ENCODE data around the gene SMOC2. TPM values are rescaled to one million over a fixed set of nuclear protein-coding genes. Genes with fewer than 3 reads are reported as not detected.

Gene SMOC2
- total RNA-seq, 4 donors from 2014 or later: 45.8 to 382 (median 160) TPM

DNA sequence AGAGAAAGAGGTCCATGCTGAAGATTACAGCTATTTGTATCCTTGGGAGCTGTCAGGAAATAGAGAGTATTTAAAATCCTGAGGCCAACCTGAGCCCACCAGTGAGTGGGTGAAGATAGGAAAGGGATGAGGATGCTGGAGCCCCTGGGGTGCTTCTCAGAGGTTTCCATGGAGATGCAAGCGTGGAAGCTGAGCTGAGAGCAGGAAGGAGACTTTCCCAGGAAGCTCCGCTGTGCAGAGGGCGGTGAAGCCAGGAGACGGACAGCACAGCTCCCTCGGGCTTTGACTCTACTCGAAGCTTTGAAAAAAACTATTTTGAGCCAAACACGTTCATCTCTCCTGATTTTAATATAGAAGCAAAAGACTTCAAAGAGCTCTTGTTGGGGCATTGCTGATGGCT, 222.1 kb downstream of the SMOC2 start:
- 45% methylated on average over 3 of the region's 7 CpGs; no CpG with 5 or more reads in 1 of the 2 donors for WGBS, 2 donors (ENCODE audit: low coverage in 1 of 2)
- TF ChIP-seq POLR2A (IDR thresholded peaks at IDR 0.05): no peak
- TF ChIP-seq, protein P1, sequence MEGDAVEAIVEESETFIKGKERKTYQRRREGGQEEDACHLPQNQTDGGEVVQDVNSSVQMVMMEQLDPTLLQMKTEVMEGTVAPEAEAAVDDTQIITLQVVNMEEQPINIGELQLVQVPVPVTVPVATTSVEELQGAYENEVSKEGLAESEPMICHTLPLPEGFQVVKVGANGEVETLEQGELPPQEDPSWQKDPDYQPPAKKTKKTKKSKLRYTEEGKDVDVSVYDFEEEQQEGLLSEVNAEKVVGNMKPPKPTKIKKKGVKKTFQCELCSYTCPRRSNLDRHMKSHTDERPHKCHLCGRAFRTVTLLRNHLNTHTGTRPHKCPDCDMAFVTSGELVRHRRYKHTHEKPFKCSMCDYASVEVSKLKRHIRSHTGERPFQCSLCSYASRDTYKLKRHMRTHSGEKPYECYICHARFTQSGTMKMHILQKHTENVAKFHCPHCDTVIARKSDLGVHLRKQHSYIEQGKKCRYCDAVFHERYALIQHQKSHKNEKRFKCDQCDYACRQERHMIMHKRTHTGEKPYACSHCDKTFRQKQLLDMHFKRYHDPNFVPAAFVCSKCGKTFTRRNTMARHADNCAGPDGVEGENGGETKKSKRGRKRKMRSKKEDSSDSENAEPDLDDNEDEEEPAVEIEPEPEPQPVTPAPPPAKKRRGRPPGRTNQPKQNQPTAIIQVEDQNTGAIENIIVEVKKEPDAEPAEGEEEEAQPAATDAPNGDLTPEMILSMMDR (IDR thresholded peaks at IDR 0.05): no peak
- no peak for TF ChIP-seq EP300 (IDR thresholded peaks at IDR 0.05)
- no peak for TF ChIP-seq POLR2AphosphoS5 (IDR thresholded peaks at IDR 0.05)
- H3K27me3 ChIP-seq: no peaks in the 10 kb centered on the region
- H3K4me3 ChIP-seq: no peak overlapping the region
- no peak for ATAC-seq
- no peak overlapping the region for H3K27ac ChIP-seq
- peaks cover 0 to 26% of the 10 kb centered on the region in 2 donors for H3K36me3 ChIP-seq
- no peaks in the 10 kb centered on the region for H3K4me1 ChIP-seq
- H3K9me3 ChIP-seq: no peaks in the 10 kb centered on the region

DNA sequence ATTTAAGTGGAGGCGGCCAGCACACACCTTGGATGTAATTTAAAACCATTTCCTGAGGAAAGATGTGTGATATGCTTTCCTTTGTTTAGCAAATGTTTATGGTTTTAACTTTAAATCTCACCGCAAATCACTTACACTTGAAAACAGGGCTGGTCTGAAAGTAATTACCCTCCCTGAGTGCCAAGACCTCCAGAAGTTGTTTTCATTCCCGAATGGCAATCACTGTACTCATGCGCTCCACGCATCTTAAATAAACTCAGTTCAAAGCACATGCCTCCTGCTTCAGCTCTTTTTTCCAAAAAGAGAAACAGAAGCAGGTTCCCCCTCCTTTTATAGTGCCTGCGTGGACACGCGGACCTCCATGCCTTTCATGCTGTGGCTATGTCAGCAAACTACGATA, 224.0 kb downstream of the SMOC2 start:
- WGBS, 2 donors (ENCODE audit: low coverage in 1 of 2): 82 to 92% methylated on average over 5 to 9 of the region's 9 CpGs
- no peak for ATAC-seq

GRCh38 chr6:168666170-168666569, 225.2 kb downstream of the SMOC2 start:
- Histone ChIP-seq H3K27me3 (no peaks in the 10 kb centered on the region), H3K27ac (no peak overlapping the region), H3K4me3 (no peak overlapping the region), H3K4me1 (no peaks in the 10 kb centered on the region), H3K9me3 (no peaks in the 10 kb centered on the region), H3K36me3 (peaks cover 0 to 21% of the 10 kb centered on the region in 2 donors)
- TF ChIP-seq POLR2AphosphoS5 (IDR thresholded peaks at IDR 0.05): no peak
- no peak for TF ChIP-seq EP300 (IDR thresholded peaks at IDR 0.05)
- no peak for TF ChIP-seq POLR2A (IDR thresholded peaks at IDR 0.05)
- TF ChIP-seq, protein P1 (IDR thresholded peaks at IDR 0.05): no peak
- WGBS, 2 donors (ENCODE audit: low coverage in 1 of 2): 83 to 86% methylated on average over 3 of the region's 3 CpGs
- ATAC-seq: no peak

More for the DNA sequence above, 224.0 kb downstream of the SMOC2 start:
- Histone ChIP-seq H3K27ac (no peak overlapping the region), H3K4me3 (no peak overlapping the region), H3K36me3 (peaks cover 0 to 26% of the 10 kb centered on the region in 2 donors), H3K4me1 (no peaks in the 10 kb centered on the region), H3K9me3 (no peaks in the 10 kb centered on the region), H3K27me3 (no peaks in the 10 kb centered on the region)
- TF ChIP-seq POLR2AphosphoS5 (IDR thresholded peaks at IDR 0.05): no peak
- TF ChIP-seq, protein P1 (IDR thresholded peaks at IDR 0.05): no peak
- no peak for TF ChIP-seq EP300 (IDR thresholded peaks at IDR 0.05)
- no peak for TF ChIP-seq POLR2A (IDR thresholded peaks at IDR 0.05)

- Histone ChIP-seq H3K27ac (no peak overlapping the region), H3K36me3 (peaks cover 0 to 21% of the 10 kb centered on the region in 2 donors), H3K4me1 (no peaks in the 10 kb centered on the region), H3K4me3 (no peak overlapping the region), H3K27me3 (no peaks in the 10 kb centered on the region), H3K9me3 (no peaks in the 10 kb centered on the region)
- ATAC-seq: no peak
- no peak for TF ChIP-seq POLR2AphosphoS5 (IDR thresholded peaks at IDR 0.05)
- TF ChIP-seq, protein P1 (IDR thresholded peaks at IDR 0.05): no peak
- no peak for TF ChIP-seq POLR2A (IDR thresholded peaks at IDR 0.05)
- TF ChIP-seq EP300 (IDR thresholded peaks at IDR 0.05): no peak
- 89 to 92% methylated on average over 5 to 6 of the region's 18 CpGs for WGBS, 2 donors (ENCODE audit: low coverage in 1 of 2)
Observed at GRCh38 chr6:168666699-168667427, 225.9 kb downstream of the SMOC2 start.

- Histone ChIP-seq H3K27ac (no peak overlapping the region), H3K36me3 (peaks cover 0 to 21% of the 10 kb centered on the region in 2 donors), H3K27me3 (no peaks in the 10 kb centered on the region), H3K4me3 (no peak overlapping the region), H3K4me1 (no peaks in the 10 kb centered on the region), H3K9me3 (no peaks in the 10 kb centered on the region)
- TF ChIP-seq, protein P1 (IDR thresholded peaks at IDR 0.05): no peak
- TF ChIP-seq EP300 (IDR thresholded peaks at IDR 0.05) (no peak), POLR2AphosphoS5 (IDR thresholded peaks at IDR 0.05) (no peak), POLR2A (IDR thresholded peaks at IDR 0.05) (no peak)
- ATAC-seq: no peak
- WGBS, 2 donors (ENCODE audit: low coverage in 1 of 2): 81 to 94% methylated on average over 4 to 5 of the region's 7 CpGs
Observed at GRCh38 chr6:168667428-168667805, 226.4 kb downstream of the SMOC2 start.
